PC-3 (cell line): Measurements from ENCODE around the gene LMO2.

Experiments
- EZH2 ChIP-seq: fragments of 300-600 bp; sonication (generic); IDR thresholded peaks from one replicate; pipeline ENCODE4 v1.6.1; 2017; ENCODE audit warnings: antibody characterized with exemption, mild to moderate bottlenecking, low read length; ENCODE audit not compliant: unreplicated experiment
- EZH2phosphoT487 ChIP-seq: fragments of 300-600 bp; sonication (generic); IDR thresholded peaks from 2 replicates; pipeline ENCODE4 v1.6.1; 2018; ENCODE audit warnings: mild to moderate bottlenecking, antibody characterized with exemption, low read length, borderline replicate concordance
- TF ChIP-seq, protein P1 (sequence below): fragments of 300-600 bp; sonication (generic); conservative IDR thresholded peaks from 2 replicates; pipeline ENCODE4 v1.5.1; 2017; ENCODE audit warnings: antibody characterized with exemption, low read depth, mild to moderate bottlenecking, low read length

- TF ChIP-seq, protein P1, sequence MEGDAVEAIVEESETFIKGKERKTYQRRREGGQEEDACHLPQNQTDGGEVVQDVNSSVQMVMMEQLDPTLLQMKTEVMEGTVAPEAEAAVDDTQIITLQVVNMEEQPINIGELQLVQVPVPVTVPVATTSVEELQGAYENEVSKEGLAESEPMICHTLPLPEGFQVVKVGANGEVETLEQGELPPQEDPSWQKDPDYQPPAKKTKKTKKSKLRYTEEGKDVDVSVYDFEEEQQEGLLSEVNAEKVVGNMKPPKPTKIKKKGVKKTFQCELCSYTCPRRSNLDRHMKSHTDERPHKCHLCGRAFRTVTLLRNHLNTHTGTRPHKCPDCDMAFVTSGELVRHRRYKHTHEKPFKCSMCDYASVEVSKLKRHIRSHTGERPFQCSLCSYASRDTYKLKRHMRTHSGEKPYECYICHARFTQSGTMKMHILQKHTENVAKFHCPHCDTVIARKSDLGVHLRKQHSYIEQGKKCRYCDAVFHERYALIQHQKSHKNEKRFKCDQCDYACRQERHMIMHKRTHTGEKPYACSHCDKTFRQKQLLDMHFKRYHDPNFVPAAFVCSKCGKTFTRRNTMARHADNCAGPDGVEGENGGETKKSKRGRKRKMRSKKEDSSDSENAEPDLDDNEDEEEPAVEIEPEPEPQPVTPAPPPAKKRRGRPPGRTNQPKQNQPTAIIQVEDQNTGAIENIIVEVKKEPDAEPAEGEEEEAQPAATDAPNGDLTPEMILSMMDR, result no peak
- TF ChIP-seq EZH2phosphoT487, result no peak
- no peak for TF ChIP-seq EZH2
Measured at GRCh38 chr11:33861386-33861785, 30.5 kb downstream of the LMO2 start.
